HEK293 (cell line): ENCODE results near the gene INHBB.

Experiments used
- REST ChIP-seq: fragments of 450-650 bp; formaldehyde crosslinking; IDR thresholded peaks from 2 replicates; pipeline ENCODE4 v1.5.1; 2016; ENCODE audit warnings: missing biosample characterization, missing genetic modification characterization
- YY1 ChIP-seq: fragments of 450-650 bp; formaldehyde crosslinking; IDR thresholded peaks from 2 replicates; pipeline ENCODE4 v1.5.1; 2018; ENCODE audit warnings: missing biosample characterization, missing genetic modification characterization
- ZFP3 ChIP-seq: fragments of 450-650 bp; formaldehyde crosslinking; IDR thresholded peaks from 2 replicates; pipeline ENCODE4 v1.5.1; 2016; ENCODE audit warnings: low read depth, missing biosample characterization, missing genetic modification characterization
- ZNF121 ChIP-seq: fragments of 450-650 bp; formaldehyde crosslinking; IDR thresholded peaks from 2 replicates; pipeline ENCODE4 v1.5.1; 2016; ENCODE audit warnings: missing biosample characterization, missing genetic modification characterization
- ZNF292 ChIP-seq: fragments of 450-650 bp; formaldehyde crosslinking; IDR thresholded peaks from 2 replicates; pipeline ENCODE4 v1.5.1; 2016; ENCODE audit warnings: low read depth, missing biosample characterization, missing genetic modification characterization, borderline replicate concordance
- ZNF571 ChIP-seq: fragments of 450-650 bp; formaldehyde crosslinking; IDR thresholded peaks from 2 replicates; pipeline ENCODE4 v1.5.0; 2017; ENCODE audit warnings: missing biosample characterization, missing genetic modification characterization
- TF ChIP-seq, protein P1 (sequence below): fragments of 450-650 bp; formaldehyde crosslinking; IDR thresholded peaks from 2 replicates; pipeline ENCODE4 v1.5.1; 2016; ENCODE audit warnings: missing biosample characterization, missing genetic modification characterization

DNA sequence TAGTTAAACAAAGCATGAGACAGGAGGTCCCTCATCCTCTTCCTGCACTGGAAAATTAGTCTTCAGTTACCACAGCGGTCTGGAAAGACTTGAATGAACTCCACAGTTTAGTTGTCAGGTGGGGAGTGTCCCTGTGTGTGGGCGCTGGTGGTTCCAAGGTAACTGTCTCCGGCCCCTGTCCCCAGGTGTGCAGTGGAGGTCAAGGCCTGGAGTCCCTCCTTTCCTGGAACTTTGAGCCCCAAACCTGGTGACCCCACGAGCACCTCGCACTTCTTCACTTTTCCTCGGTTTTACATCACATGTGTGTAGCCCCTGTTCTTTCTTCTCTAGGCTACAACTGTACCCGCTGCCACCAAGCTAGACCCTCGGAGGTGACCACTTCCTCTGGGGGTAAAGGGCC, 28.0 kb upstream of the INHBB start:
- TF ChIP-seq ZNF121 (tag by site-specific recombination) (no peak), YY1 (tag by site-specific recombination) (no peak), ZNF571 (no peak), ZNF292 (no peak), ZFP3 (tag by site-specific recombination) (no peak), REST (tag by site-specific recombination) (no peak)
- TF ChIP-seq, protein P1, sequence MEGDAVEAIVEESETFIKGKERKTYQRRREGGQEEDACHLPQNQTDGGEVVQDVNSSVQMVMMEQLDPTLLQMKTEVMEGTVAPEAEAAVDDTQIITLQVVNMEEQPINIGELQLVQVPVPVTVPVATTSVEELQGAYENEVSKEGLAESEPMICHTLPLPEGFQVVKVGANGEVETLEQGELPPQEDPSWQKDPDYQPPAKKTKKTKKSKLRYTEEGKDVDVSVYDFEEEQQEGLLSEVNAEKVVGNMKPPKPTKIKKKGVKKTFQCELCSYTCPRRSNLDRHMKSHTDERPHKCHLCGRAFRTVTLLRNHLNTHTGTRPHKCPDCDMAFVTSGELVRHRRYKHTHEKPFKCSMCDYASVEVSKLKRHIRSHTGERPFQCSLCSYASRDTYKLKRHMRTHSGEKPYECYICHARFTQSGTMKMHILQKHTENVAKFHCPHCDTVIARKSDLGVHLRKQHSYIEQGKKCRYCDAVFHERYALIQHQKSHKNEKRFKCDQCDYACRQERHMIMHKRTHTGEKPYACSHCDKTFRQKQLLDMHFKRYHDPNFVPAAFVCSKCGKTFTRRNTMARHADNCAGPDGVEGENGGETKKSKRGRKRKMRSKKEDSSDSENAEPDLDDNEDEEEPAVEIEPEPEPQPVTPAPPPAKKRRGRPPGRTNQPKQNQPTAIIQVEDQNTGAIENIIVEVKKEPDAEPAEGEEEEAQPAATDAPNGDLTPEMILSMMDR, result no peak
